LNCAP (cell line): Measurements from ENCODE around the gene PARP8.

Experiments used
- CTCF ChIP-seq: fragments of 450-650 bp; IDR thresholded peaks from 2 replicates; pipeline ENCODE4 v1.5.1; 2017; ENCODE audit warnings: mild to moderate bottlenecking

PARP8 gene

GRCh38 chr5:50763846-50764245, 97.4 kb downstream of the PARP8 start:
- TF ChIP-seq CTCF, result no peak; the same call in 1 of the 2 replicates

GRCh38 chr5:50766042-50766441, 99.6 kb downstream of the PARP8 start:
- no peak for TF ChIP-seq CTCF

- TF ChIP-seq CTCF, result no peak
These were observed 100.0 kb downstream of the PARP8 start for GRCh38 chr5:50766462-50766861.

- no peak for TF ChIP-seq CTCF
These were observed 100.5 kb downstream of the PARP8 start for GRCh38 chr5:50766967-50767366.

GRCh38 chr5:50767588-50767987, 101.2 kb downstream of the PARP8 start:
- no peak for TF ChIP-seq CTCF

- TF ChIP-seq CTCF, result no peak
These were observed 102.2 kb downstream of the PARP8 start for GRCh38 chr5:50768634-50769033.

- TF ChIP-seq CTCF, result no peak
These were observed 104.0 kb downstream of the PARP8 start for GRCh38 chr5:50770441-50770840.

GRCh38 chr5:50786073-50786472, 119.6 kb downstream of the PARP8 start:
- no peak for TF ChIP-seq CTCF
